K562 (cell line): ENCODE data around the gene HUNK. TPM values are rescaled to one million over a fixed set of nuclear protein-coding genes. Genes with fewer than 3 reads are reported as not detected.

Source experiments
- ATAC-seq: fragments of 200-7000 bp; cut with Tn5 transposase; 3 replicates; pipeline ENCODE4 v1.9.1; 2020; ENCODE audit warnings: moderate library complexity
- BruUV-seq: library from RNA; stranded (reverse); fragments of 400-500 nt; replicated peaks from 2 replicates; lab custom pipeline; 2021; lab: Mats Ljungman, UMichigan
- CTCF ChIA-PET: fragments of 300-600 bp; formaldehyde crosslinking; extraction: SDS; loops from one replicate; lab custom pipeline; 2021; ENCODE audit warnings: low intra/inter-chr PET ratio; lab: Yijun Ruan, JAX
- POLR2A ChIA-PET: fragments of 300-600, 350-650 bp; sonication (Branson Sonifier 250); formaldehyde crosslinking; extraction: SDS; loops from one replicate; lab custom pipeline; 2021; ENCODE audit warnings: antibody characterized with exemption, inconsistent platforms; lab: Yijun Ruan, JAX
- DNase-seq, 4 experiments: peaks; one replicate each; pipeline versions ENCODE4 v3.0.0 to v3.0.0-alpha.2; 2011 to 2018; ENCODE audit warnings: low spot score in 3 of 4, mixed read lengths in 3 of 4; ENCODE audit errors: extremely low read depth in 1 of 4
- FAIRE-seq: peaks from 2 replicates; lab custom pipeline; 2011; peaks lifted over from hg19 to GRCh38; lab: Jason Lieb, UNC
- H2AFZ ChIP-seq: 2 replicates; pipeline ENCODE4 v1.6.0; 2011; ENCODE audit warnings: low read depth, low read length, control low read depth, inconsistent platforms
- H3K27ac ChIP-seq: fragments of 200-600 bp; 3 replicates; pipeline ENCODE4 v1.8.0; 2011; ENCODE audit warnings: low read depth, mild to moderate bottlenecking, control low read depth, inconsistent platforms, low read length, moderate library complexity, mixed read lengths; ENCODE audit errors: extremely low read depth
- H3K27me3 ChIP-seq, 2 experiments: fragments of 300-600 bp in 1 of 2; 2 replicates in 1 of 2; 3 replicates in 1 of 2; pipeline versions ENCODE4 v1.6.0 to v1.8.0; 2011; ENCODE audit warnings: inconsistent platforms in 2 of 2, low read length in 2 of 2, mild to moderate bottlenecking in 1 of 2, mixed read lengths in 1 of 2, moderate library complexity in 1 of 2; ENCODE audit not compliant: control insufficient read depth in 2 of 2, insufficient read depth in 2 of 2
- H3K36me3 ChIP-seq: fragments of 300-600 bp; 3 replicates; pipeline ENCODE4 v1.8.0; 2011; ENCODE audit warnings: mild to moderate bottlenecking, low read length, inconsistent platforms; ENCODE audit not compliant: control insufficient read depth, insufficient read depth
- H3K4me1 ChIP-seq, 2 experiments: fragments of 200-600 bp in 1 of 2; replicated peaks in 1 of 2; 2 replicates in 1 of 2; 3 replicates in 1 of 2; pipeline versions ENCODE4 v1.5.1 to v1.8.0; 2011; ENCODE audit warnings: inconsistent platforms in 2 of 2, low read length in 2 of 2, mild to moderate bottlenecking in 1 of 2, mixed read lengths in 1 of 2, moderate library complexity in 1 of 2; ENCODE audit not compliant: control insufficient read depth in 2 of 2, insufficient read depth in 2 of 2
- H3K4me2 ChIP-seq: 2 replicates; pipeline ENCODE4 v1.6.1; 2011; ENCODE audit warnings: low read length, control low read depth, inconsistent platforms, mixed read lengths; ENCODE audit not compliant: insufficient read depth
- H3K4me3 ChIP-seq: fragments of 200-600 bp; sonication (generic), shearing (Covaris generic); 2 replicates; pipeline ENCODE4 v1.5.1; 2016; ENCODE audit warnings: control low read depth, inconsistent platforms
- H3K79me2 ChIP-seq: fragments of 200-600 bp; 3 replicates; pipeline ENCODE4 v1.8.0; 2011; ENCODE audit warnings: low read length, inconsistent platforms; ENCODE audit not compliant: control insufficient read depth, insufficient read depth
- H3K9ac ChIP-seq, 2 experiments: 2 replicates each; pipeline versions ENCODE4 v1.6.0 to v1.6.1; 2011; ENCODE audit warnings: low read depth in 2 of 2, low read length in 2 of 2, control low read depth in 1 of 2, inconsistent platforms in 1 of 2, mild to moderate bottlenecking in 1 of 2, mixed read lengths in 1 of 2; ENCODE audit not compliant: insufficient read depth in 1 of 2
- H3K9me1 ChIP-seq: one replicate; pipeline ENCODE4 v1.6.0; 2011; ENCODE audit warnings: inconsistent platforms, mild to moderate bottlenecking, low read length, moderate library complexity; ENCODE audit not compliant: control insufficient read depth, insufficient read depth
- H3K9me3 ChIP-seq: replicated peaks from 2 replicates; pipeline ENCODE4 v1.5.1; 2011; ENCODE audit warnings: low read depth, low read length, inconsistent platforms; ENCODE audit not compliant: control insufficient read depth, insufficient read depth
- H4K20me1 ChIP-seq: replicated peaks from 2 replicates; pipeline ENCODE4 v1.6.1; 2011; ENCODE audit warnings: low read length, inconsistent platforms, mixed read lengths; ENCODE audit not compliant: control insufficient read depth, insufficient read depth
- ATF1 ChIP-seq, 2 experiments: fragments of 450-650 bp in 1 of 2; IDR thresholded peaks; 2 replicates each; pipeline ENCODE4 v1.6.1; 2016; ENCODE audit warnings: missing compliant biosample characterization in 1 of 2, missing genetic modification characterization in 1 of 2
- BCOR ChIP-seq: fragments of 450-650 bp; IDR thresholded peaks from 2 replicates; pipeline ENCODE4 v1.6.1; 2016
- EWSR1 ChIP-seq: fragments of 450-650 bp; IDR thresholded peaks from 2 replicates; pipeline ENCODE4 v1.6.1; 2018; ENCODE audit warnings: borderline replicate concordance, mild to moderate bottlenecking, low read depth, moderate library complexity; ENCODE audit not compliant: partially characterized antibody
- FOXJ2 ChIP-seq: fragments of 200-800 bp; sonication (Bioruptor generic); IDR thresholded peaks from 2 replicates; pipeline ENCODE4 v1.6.1; 2016; ENCODE audit warnings: missing genetic modification characterization, missing compliant biosample characterization
- GTF2B ChIP-seq: IDR thresholded peaks from 2 replicates; pipeline ENCODE4 v1.6.1; 2011; ENCODE audit not compliant: insufficient read length; ENCODE audit errors: extremely low read depth
- KDM2B ChIP-seq: fragments of 250-450 bp; sonication (Bioruptor Pico); IDR thresholded peaks from 2 replicates; pipeline ENCODE4 v1.8.0; 2021; ENCODE audit warnings: mild to moderate bottlenecking, moderate library complexity
- NCOA6 ChIP-seq: fragments of 450-650 bp; IDR thresholded peaks from 2 replicates; pipeline ENCODE4 v1.6.1; 2017; ENCODE audit warnings: mild to moderate bottlenecking
- NFYB ChIP-seq: IDR thresholded peaks from 2 replicates; pipeline ENCODE4 v1.6.1; 2011; ENCODE audit warnings: mild to moderate bottlenecking, moderate library complexity; ENCODE audit not compliant: insufficient read length; ENCODE audit errors: extremely low read depth
- NUFIP1 ChIP-seq: fragments of 450-650 bp; IDR thresholded peaks from 2 replicates; pipeline ENCODE4 v1.6.1; 2018; ENCODE audit not compliant: partially characterized antibody
- SMAD3 ChIP-seq: fragments of 450-650 bp; formaldehyde crosslinking; conservative IDR thresholded peaks from 2 replicates; pipeline ENCODE4 v1.4.0; 2020; ENCODE audit warnings: mild to moderate bottlenecking
- SMARCA5 ChIP-seq: fragments of 450-650 bp; IDR thresholded peaks from 2 replicates; pipeline ENCODE4 v1.6.1; 2016
- SMARCC2 ChIP-seq: fragments of 450-650 bp; IDR thresholded peaks from 2 replicates; pipeline ENCODE4 v1.6.1; 2017; ENCODE audit warnings: antibody characterized with exemption, moderate library complexity, mild to moderate bottlenecking, low read depth
- SMC3 ChIP-seq: conservative IDR thresholded peaks from 2 replicates; pipeline ENCODE4 v1.6.1; 2011; ENCODE audit warnings: low read depth, low read length, improper control_type of control experiment; ENCODE audit not compliant: insufficient read depth
- SRSF1 ChIP-seq: fragments of 200-400 bp; formaldehyde crosslinking; IDR thresholded peaks from 2 replicates; pipeline ENCODE4 v1.6.1; 2017; ENCODE audit warnings: mild to moderate bottlenecking, low read depth, low read length, moderate library complexity
- TEAD4 ChIP-seq, 2 experiments: sonication (generic) in 1 of 2; formaldehyde crosslinking in 1 of 2; IDR thresholded peaks; 2 replicates each; pipeline versions ENCODE4 v1.6.1 to v1.8.0; 2012 to 2022; ENCODE audit warnings: borderline replicate concordance in 1 of 2, inconsistent platforms in 1 of 2, low read length in 1 of 2, mild to moderate bottlenecking in 1 of 2, missing genetic modification reagents in 1 of 2
- U2AF2 ChIP-seq: fragments of 200-400 bp; formaldehyde crosslinking; optimal IDR thresholded peaks from 2 replicates; pipeline ENCODE3; 2017; ENCODE audit warnings: low read depth, mild to moderate bottlenecking, low read length
- ZFP1 ChIP-seq: fragments of 450-650 bp; formaldehyde crosslinking; IDR thresholded peaks from 2 replicates; pipeline ENCODE4 v1.4.0; 2020; ENCODE audit warnings: mild to moderate bottlenecking, mixed read lengths
- ZFP36 ChIP-seq: fragments of 150-350 bp; IDR thresholded peaks from 2 replicates; pipeline ENCODE4 v1.6.1; 2018; ENCODE audit warnings: low read length, low read depth; ENCODE audit not compliant: partially characterized antibody
- WGBS: fragments of 100-300 bp; shearing (Covaris generic); methylation state at CpG from one replicate; pipeline ENCODE4 v1.1.6; 2016; ENCODE audit warnings: low coverage, mixed read lengths; ENCODE audit not compliant: insufficient coverage; ENCODE audit errors: missing lambda C conversion rate; 5-methylcytosine and 5-hydroxymethylcytosine counted together
- in situ Hi-C: fragments of 300-500 bp; cut with MboI; formaldehyde crosslinking; loops from 4 replicates; pipeline ENCODE4 v1.15.0; 2018; ENCODE audit warnings: inconsistent platforms, mixed read lengths
- intact Hi-C: fragments of 100-400 bp; cut with micrococcal nuclease; formaldehyde crosslinking; loops from 2 replicates; pipeline ENCODE4 v1.14.2; 2022
- polyA plus RNA-seq, 8 experiments: library from polyadenylated mRNA; depleted of rRNA in 4 of 8; stranded (reverse) in 5 of 8; unstranded in 3 of 8; fragments of >200 nt; fragmentation: Nextera tagmentation in 2 of 8; fragmentation: Illumina TruSeq in 1 of 8; extraction: Ambion mirVana in 2 of 8; extraction: Trizol in 1 of 8; gene quantifications; 2 replicates each; pipeline versions ENCODE4 v1.2.1 to v1.2.3, GENCODE V29; 2011 to 2014; ENCODE audit warnings: inconsistent platforms in 1 of 8, missing spikeins in 1 of 8
- total RNA-seq, 7 experiments: library from RNA; depleted of rRNA in 6 of 7; stranded (reverse); fragments of >200 nt in 6 of 7; fragmentation: Illumina TruSeq in 2 of 7; extraction: Trizol in 2 of 7; gene quantifications; 2 replicates each; pipeline versions ENCODE4 v1.2.1 to v1.2.3, GENCODE V29; 2011 to 2021; ENCODE audit warnings: low replicate concordance in 1 of 7

The HUNK gene
- total and polyA plus RNA-seq, 9 of the 15 experiments (the other 6 are each of a cell fraction or from before 2014, with no cell fraction given): not detected

DNA sequence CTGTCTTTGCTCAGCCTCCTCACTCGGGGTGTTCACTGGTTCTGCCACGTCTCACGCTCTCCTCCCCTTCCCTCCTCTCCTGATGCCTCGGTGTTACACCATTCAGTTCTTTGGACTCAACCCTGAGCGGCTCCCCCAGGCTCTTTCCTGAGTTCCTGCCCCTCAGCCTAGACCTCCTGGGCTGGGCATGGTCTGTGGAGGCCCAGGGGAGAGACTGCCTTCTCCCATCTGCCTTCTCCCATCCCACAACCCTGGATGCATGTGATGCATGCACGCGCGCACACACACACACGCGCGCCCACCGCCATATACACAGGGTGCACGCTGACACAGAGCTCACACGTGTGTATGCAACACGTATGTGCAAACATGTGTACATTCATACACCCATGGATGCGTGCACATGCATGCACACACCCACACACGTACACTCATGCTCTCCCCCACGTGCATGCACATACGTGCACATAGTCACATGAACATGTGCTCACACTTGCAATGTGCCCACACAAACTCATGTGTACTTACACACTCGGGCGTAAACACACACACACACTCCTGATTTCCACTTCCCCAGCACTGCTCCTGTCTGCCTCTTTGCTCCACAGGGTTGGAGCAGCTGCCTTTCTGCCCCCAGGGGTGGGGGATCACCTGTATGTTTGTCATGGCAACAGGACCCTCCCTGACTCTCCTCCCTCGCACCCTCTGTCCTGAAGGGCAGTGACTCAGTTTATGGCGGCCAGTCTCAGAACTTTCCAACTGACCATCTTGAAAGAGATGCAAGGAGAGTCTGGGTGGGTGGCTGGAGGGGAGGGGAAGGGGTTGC lies 59.0 kb downstream of the HUNK start:
- no peak overlapping the region for H3K9ac ChIP-seq
- intact Hi-C loops (no loop called here), in situ Hi-C loops (no loop called here)
- no peak for ATAC-seq
- H4K20me1 ChIP-seq: 0 out of 2 replicates have a peak, but pooled peaks cover 2% of the 10 kb centered on the region
- no peak for FAIRE-seq
- no peak overlapping the region for H2AFZ ChIP-seq
- H3K9me3 ChIP-seq: no peaks in the 10 kb centered on the region
- H3K4me3 ChIP-seq: no peak overlapping the region
- H3K4me2 ChIP-seq: no peak overlapping the region
- peaks cover 7 to 26% of the 10 kb centered on the region in 2 experiments for H3K27me3 ChIP-seq
- H3K36me3 ChIP-seq: no peaks in the 10 kb centered on the region
- TF ChIP-seq EWSR1 (no peak), U2AF2 (no peak), NFYB (no peak), FOXJ2 (tag) (no peak), ZFP36 (no peak)
- DNase-seq: no peak
- WGBS: 15% methylated on average over 23 of the region's 23 CpGs
- no peak overlapping the region for H3K27ac ChIP-seq
- H3K9me1 ChIP-seq: no peaks in the 10 kb centered on the region
- ChIA-PET CTCF (no interaction called here), POLR2A (no interaction called here)
- no peaks in the 10 kb centered on the region for H3K4me1 ChIP-seq
- no peaks in the 10 kb centered on the region for H3K79me2 ChIP-seq
- no TSS peak for BruUV-seq

GRCh38 chr21:31932470-31932764 lies 59.6 kb downstream of the HUNK start:
- no peak for ATAC-seq
- ChIA-PET CTCF (no interaction called here), POLR2A (no interaction called here)
- H3K4me1 ChIP-seq: no peaks in the 10 kb centered on the region
- no peak for FAIRE-seq
- H2AFZ ChIP-seq: no peak overlapping the region
- no peaks in the 10 kb centered on the region for H3K9me3 ChIP-seq
- H3K79me2 ChIP-seq: no peaks in the 10 kb centered on the region
- intact Hi-C loops: no loop called here
- 0 out of 2 replicates have a peak, but pooled peaks cover 2% of the 10 kb centered on the region for H4K20me1 ChIP-seq
- H3K27me3 ChIP-seq: peaks cover 7 to 26% of the 10 kb centered on the region in 2 experiments
- in situ Hi-C loops: no loop called here
- BruUV-seq: no TSS peak
- 0% methylated on average over 1 of the region's 1 CpG for whole genome bisulfite sequencing
- H3K27ac ChIP-seq: no peak overlapping the region
- no peak overlapping the region for H3K9ac ChIP-seq
- H3K9me1 ChIP-seq: no peaks in the 10 kb centered on the region
- H3K36me3 ChIP-seq: no peaks in the 10 kb centered on the region
- no peak for DNase-seq
- no peak overlapping the region for H3K4me3 ChIP-seq
- no peak overlapping the region for H3K4me2 ChIP-seq
- TF ChIP-seq KDM2B (CRISPR knock-in tag): no peak
- TF ChIP-seq SMARCC2: no peak
- TF ChIP-seq BCOR: no peak
- no peak for TF ChIP-seq SMARCA5
- no peak for TF ChIP-seq ZFP1 (CRISPR knock-in tag)
- no peak for TF ChIP-seq GTF2B
- no peak for TF ChIP-seq NCOA6
- TF ChIP-seq SMC3: no peak
- no peak for TF ChIP-seq SRSF1
- TF ChIP-seq NUFIP1: no peak
- TF ChIP-seq SMAD3 (CRISPR knock-in tag): no peak
- no peak for TF ChIP-seq ATF1 (CRISPR knock-in tag; IDR thresholded peaks at IDR 0.05)
- TF ChIP-seq ATF1 (tag; IDR thresholded peaks at IDR 0.05): no peak
- TF ChIP-seq TEAD4 (IDR thresholded peaks at IDR 0.05; ENCODE audit: low read length): no peak
- no peak for TF ChIP-seq TEAD4 (CRISPR knock-in tag; IDR thresholded peaks at IDR 0.05; ENCODE audit: borderline replicate concordance)
